Epithelial cell of proximal tubule (primary cell): Measurements from ENCODE around the gene ENDOV. TPM values are rescaled to one million over a fixed set of nuclear protein-coding genes. Genes with fewer than 3 reads are reported as not detected.

Source experiments
- DNase-seq: peaks from one replicate; pipeline ENCODE4 v3.0.0-alpha.2; 2011; ENCODE audit warnings: low read depth
- H3K4me3 ChIP-seq: 2 replicates; pipeline ENCODE4 v1.5.1; 2011; ENCODE audit warnings: low read depth, mild to moderate bottlenecking, low read length
- total RNA-seq: library from RNA; depleted of rRNA; stranded (reverse); fragments of >200 nt; gene quantifications from 2 replicates; pipeline ENCODE4 v1.2.3, GENCODE V29; 2015
- TF ChIP-seq, protein P1 (sequence below): conservative IDR thresholded peaks from 2 replicates; pipeline ENCODE4 v1.5.1; 2012; ENCODE audit warnings: low read depth, mild to moderate bottlenecking, low read length

The ENDOV gene
- total RNA-seq, 1 donor from 2014 or later: 8.5 TPM

GRCh38 chr17:80422276-80422675, 7.3 kb downstream of the ENDOV start:
- DNase-seq: no peak
- TF ChIP-seq, protein P1, sequence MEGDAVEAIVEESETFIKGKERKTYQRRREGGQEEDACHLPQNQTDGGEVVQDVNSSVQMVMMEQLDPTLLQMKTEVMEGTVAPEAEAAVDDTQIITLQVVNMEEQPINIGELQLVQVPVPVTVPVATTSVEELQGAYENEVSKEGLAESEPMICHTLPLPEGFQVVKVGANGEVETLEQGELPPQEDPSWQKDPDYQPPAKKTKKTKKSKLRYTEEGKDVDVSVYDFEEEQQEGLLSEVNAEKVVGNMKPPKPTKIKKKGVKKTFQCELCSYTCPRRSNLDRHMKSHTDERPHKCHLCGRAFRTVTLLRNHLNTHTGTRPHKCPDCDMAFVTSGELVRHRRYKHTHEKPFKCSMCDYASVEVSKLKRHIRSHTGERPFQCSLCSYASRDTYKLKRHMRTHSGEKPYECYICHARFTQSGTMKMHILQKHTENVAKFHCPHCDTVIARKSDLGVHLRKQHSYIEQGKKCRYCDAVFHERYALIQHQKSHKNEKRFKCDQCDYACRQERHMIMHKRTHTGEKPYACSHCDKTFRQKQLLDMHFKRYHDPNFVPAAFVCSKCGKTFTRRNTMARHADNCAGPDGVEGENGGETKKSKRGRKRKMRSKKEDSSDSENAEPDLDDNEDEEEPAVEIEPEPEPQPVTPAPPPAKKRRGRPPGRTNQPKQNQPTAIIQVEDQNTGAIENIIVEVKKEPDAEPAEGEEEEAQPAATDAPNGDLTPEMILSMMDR: no peak
- no peak overlapping the region for H3K4me3 ChIP-seq

DNA sequence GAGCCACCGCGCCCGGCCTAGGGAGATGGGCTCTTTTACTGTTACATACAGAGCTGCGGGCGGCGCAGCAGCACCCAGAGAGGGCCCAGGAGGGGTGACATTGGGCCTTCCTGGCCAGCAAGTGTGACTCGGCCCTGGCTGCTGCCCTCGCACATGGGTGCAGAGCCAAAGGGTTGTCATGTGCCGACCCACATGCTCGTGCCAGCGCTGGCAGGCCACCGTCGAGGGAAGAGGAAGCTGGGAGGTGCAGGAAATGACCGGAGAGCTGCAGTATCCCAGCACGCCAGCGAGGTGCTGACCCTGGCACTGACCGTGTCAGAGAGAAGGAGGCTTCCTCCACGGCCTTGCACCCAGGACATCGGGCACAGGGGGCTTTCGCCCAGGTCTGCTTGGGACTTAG, 8.0 kb downstream of the ENDOV start:
- no peak for DNase-seq
- TF ChIP-seq, protein P1: no peak
- no peak overlapping the region for H3K4me3 ChIP-seq

DNA sequence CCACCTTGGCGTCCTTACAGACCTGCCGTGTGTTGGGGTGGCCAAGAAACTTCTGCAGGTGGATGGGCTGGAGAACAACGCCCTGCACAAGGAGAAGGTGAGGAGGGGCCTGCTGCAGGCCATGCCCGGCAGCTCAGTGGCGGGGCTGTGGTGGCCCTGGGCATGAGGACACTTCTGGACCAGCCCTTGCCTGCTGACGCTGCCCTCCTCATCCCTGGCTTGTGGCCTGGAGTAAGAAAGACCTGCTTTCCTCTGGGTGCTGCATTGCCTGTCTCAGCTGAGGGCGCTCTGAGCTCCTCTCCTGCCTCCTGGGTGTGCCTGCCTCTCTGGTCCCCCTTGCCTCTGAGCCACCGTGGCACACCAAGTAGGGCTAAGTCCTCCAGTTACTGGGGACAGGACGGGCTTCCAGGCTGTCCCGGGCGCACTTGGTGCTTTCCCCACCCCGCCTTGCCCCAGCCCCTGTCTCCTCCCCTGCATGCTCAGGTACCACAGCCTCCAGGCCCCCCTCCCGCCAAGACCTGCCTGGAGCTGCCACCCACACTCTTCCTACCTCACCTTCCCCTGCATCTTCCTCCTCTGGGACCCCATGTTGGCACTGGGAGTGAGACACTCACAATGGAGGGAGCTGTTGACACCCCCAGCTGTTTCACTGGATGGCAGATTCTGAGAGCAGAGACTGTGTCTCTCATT, 8.7 kb downstream of the ENDOV start:
- H3K4me3 ChIP-seq: no peak overlapping the region
- TF ChIP-seq, protein P1: no peak
- no peak for DNase-seq

- H3K4me3 ChIP-seq: no peak overlapping the region
- DNase-seq: no peak
- TF ChIP-seq, protein P1: no peak
Observed at GRCh38 chr17:80424261-80424660, 9.3 kb downstream of the ENDOV start.

GRCh38 chr17:80424878-80425765, 10.2 kb downstream of the ENDOV start:
- no peak for DNase-seq
- TF ChIP-seq, protein P1: no peak
- no peak overlapping the region for H3K4me3 ChIP-seq

DNA sequence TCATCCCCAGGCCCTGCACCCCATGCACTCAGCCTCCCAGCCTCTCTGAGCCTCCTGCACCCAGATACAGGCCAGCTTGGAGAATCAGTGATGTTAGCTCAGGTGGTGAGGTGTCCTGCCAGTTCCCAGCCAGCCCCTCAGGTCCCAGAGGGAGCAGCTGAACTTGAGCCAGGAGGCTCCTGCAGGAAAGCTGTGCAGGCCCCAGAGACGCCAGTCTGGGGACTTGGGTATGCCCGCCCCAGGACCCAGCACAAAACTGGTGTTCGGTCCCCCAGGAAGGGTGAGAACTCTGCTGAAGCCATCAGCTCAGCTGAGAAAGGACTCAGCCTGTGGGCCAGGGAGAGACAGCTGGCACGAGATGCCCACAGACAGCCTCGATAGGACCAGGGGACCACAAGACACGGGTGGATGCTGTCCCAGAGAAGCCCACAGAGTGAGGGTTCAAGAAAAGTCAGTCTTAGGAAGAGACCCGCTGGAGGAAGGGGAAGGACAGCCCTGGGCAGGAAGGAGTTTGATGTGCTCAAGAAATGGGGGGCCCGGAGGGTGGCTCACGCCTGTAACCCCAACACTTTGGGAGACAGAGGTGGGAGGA, 11.0 kb downstream of the ENDOV start:
- TF ChIP-seq, protein P1: no peak
- DNase-seq: no peak
- no peak overlapping the region for H3K4me3 ChIP-seq
